T-helper 1 cell treated with Interleukin-12 subunit alpha and Interleukin-12 subunit beta and Interleukin-4 antibody, amounts not matched to agents 30 μg/mL and 1 μg/mL, for 36 hours (primary cell): ENCODE data around the gene CD86.
A peak's percentile ranks its signal among the peaks of the same experiment; 100 is the strongest.

Experiments
- H3K27ac Mint-ChIP-seq: one replicate; pipeline ENCODE4 v1.8.0; 2021; ENCODE audit warnings: mild to moderate bottlenecking, mixed read lengths
- H3K27me3 Mint-ChIP-seq: one replicate; pipeline ENCODE4 v1.8.0; 2021; ENCODE audit warnings: low read depth, mixed read lengths
- H3K36me3 Mint-ChIP-seq: one replicate; pipeline ENCODE4 v1.8.0; 2021; ENCODE audit warnings: low read depth, mixed read lengths
- H3K4me1 Mint-ChIP-seq: one replicate; pipeline ENCODE4 v1.8.0; 2021; ENCODE audit warnings: low read depth, mixed read lengths
- H3K4me3 Mint-ChIP-seq: one replicate; pipeline ENCODE4 v1.8.0; 2021; ENCODE audit warnings: mild to moderate bottlenecking, moderate library complexity, mixed read lengths
- H3K9me3 Mint-ChIP-seq: one replicate; pipeline ENCODE4 v1.8.0; 2021; ENCODE audit warnings: mixed read lengths

Gene CD86

GRCh38 chr3:122055215-122055614, at the start of gene CD86:
Gene CD86 (plus strand): TSS chr3:122055362. CDS start chr3:122055490, 128 bp downstream.
- Mint-ChIP-seq H3K4me1 (no peaks in the 10 kb centered on the region), H3K4me3 (no peak within 1 kb of the TSS), H3K27me3 (peaks cover 26% of the 10 kb centered on the region), H3K9me3 (no peaks in the 10 kb centered on the region), H3K27ac (no peak within 1 kb of the TSS), H3K36me3 (no peaks in the 10 kb centered on the region)

- peaks cover 27% of the 10 kb centered on the region for H3K4me1 Mint-ChIP-seq
- no peak overlapping the region for H3K27ac Mint-ChIP-seq
- peaks cover 4% of the 10 kb centered on the region for H3K27me3 Mint-ChIP-seq
- H3K4me3 Mint-ChIP-seq = no peak overlapping the region
- no peaks in the 10 kb centered on the region for H3K9me3 Mint-ChIP-seq
- H3K36me3 Mint-ChIP-seq = peaks cover 1% of the 10 kb centered on the region
Measured at GRCh38 chr3:122006267-122006666, 48.9 kb upstream of the CD86 start.

- H3K4me1 Mint-ChIP-seq = peaks cover 34% of the 10 kb centered on the region
- no peaks in the 10 kb centered on the region for H3K36me3 Mint-ChIP-seq
- H3K9me3 Mint-ChIP-seq = no peaks in the 10 kb centered on the region
- no peak overlapping the region for H3K27ac Mint-ChIP-seq
- H3K4me3 Mint-ChIP-seq = no peak overlapping the region
- peaks cover 4% of the 10 kb centered on the region for H3K27me3 Mint-ChIP-seq
Measured at GRCh38 chr3:122008166-122008565, 47.0 kb upstream of the CD86 start.

GRCh38 chr3:122010506-122010905, 44.7 kb upstream of the CD86 start:
- H3K4me3 Mint-ChIP-seq = no peak overlapping the region
- H3K36me3 Mint-ChIP-seq = no peaks in the 10 kb centered on the region
- peaks cover 4% of the 10 kb centered on the region for H3K27me3 Mint-ChIP-seq
- H3K4me1 Mint-ChIP-seq = peaks cover 21% of the 10 kb centered on the region
- peak overlapping the region; percentile 2 for H3K27ac Mint-ChIP-seq
- no peaks in the 10 kb centered on the region for H3K9me3 Mint-ChIP-seq

- H3K9me3 Mint-ChIP-seq = peaks cover 7% of the 10 kb centered on the region
- peak overlapping the region; percentile 17 for H3K4me3 Mint-ChIP-seq
- peaks cover 8% of the 10 kb centered on the region for H3K27me3 Mint-ChIP-seq
- peaks cover 2% of the 10 kb centered on the region for H3K36me3 Mint-ChIP-seq
- H3K27ac Mint-ChIP-seq = peak overlapping the region; percentile 7
- peaks cover 19% of the 10 kb centered on the region for H3K4me1 Mint-ChIP-seq
Measured at GRCh38 chr3:122011396-122011795, 43.8 kb upstream of the CD86 start.

- H3K36me3 Mint-ChIP-seq = peaks cover 2% of the 10 kb centered on the region
- no peak overlapping the region for H3K4me3 Mint-ChIP-seq
- no peak overlapping the region for H3K27ac Mint-ChIP-seq
- H3K4me1 Mint-ChIP-seq = peaks cover 19% of the 10 kb centered on the region
- peaks cover 11% of the 10 kb centered on the region for H3K9me3 Mint-ChIP-seq
- peaks cover 8% of the 10 kb centered on the region for H3K27me3 Mint-ChIP-seq
Measured at GRCh38 chr3:122012821-122013220, 42.3 kb upstream of the CD86 start.

- Mint-ChIP-seq H3K27ac (no peak overlapping the region), H3K9me3 (peaks cover 11% of the 10 kb centered on the region), H3K4me1 (peaks cover 19% of the 10 kb centered on the region), H3K4me3 (no peak overlapping the region), H3K36me3 (peaks cover 2% of the 10 kb centered on the region), H3K27me3 (peaks cover 11% of the 10 kb centered on the region)
Measured at GRCh38 chr3:122013448-122013925, 41.7 kb upstream of the CD86 start.

GRCh38 chr3:122014741-122015140, 40.4 kb upstream of the CD86 start:
- Mint-ChIP-seq H3K4me1 (peaks cover 18% of the 10 kb centered on the region), H3K27ac (no peak overlapping the region), H3K4me3 (no peak overlapping the region), H3K27me3 (peaks cover 14% of the 10 kb centered on the region), H3K9me3 (peaks cover 11% of the 10 kb centered on the region), H3K36me3 (peaks cover 2% of the 10 kb centered on the region)

- no peak overlapping the region for H3K27ac Mint-ChIP-seq
- peaks cover 11% of the 10 kb centered on the region for H3K9me3 Mint-ChIP-seq
- peaks cover 2% of the 10 kb centered on the region for H3K36me3 Mint-ChIP-seq
- no peak overlapping the region for H3K4me3 Mint-ChIP-seq
- peaks cover 29% of the 10 kb centered on the region for H3K27me3 Mint-ChIP-seq
- peaks cover 10% of the 10 kb centered on the region for H3K4me1 Mint-ChIP-seq
Measured at GRCh38 chr3:122019493-122019892, 35.7 kb upstream of the CD86 start.

GRCh38 chr3:122021037-122021436, 34.1 kb upstream of the CD86 start:
- Mint-ChIP-seq H3K36me3 (peaks cover under 1% of the 10 kb centered on the region), H3K9me3 (peaks cover 7% of the 10 kb centered on the region), H3K27ac (no peak overlapping the region), H3K27me3 (peaks cover 26% of the 10 kb centered on the region), H3K4me1 (peaks cover 15% of the 10 kb centered on the region), H3K4me3 (peak overlapping the region; percentile 10)

GRCh38 chr3:122021811-122022401, 33.3 kb upstream of the CD86 start, which contains the start of gene ILDR1:
Gene ILDR1 (minus strand): TSS chr3:122022247. CDS start chr3:122022077, 170 bp downstream.
- Mint-ChIP-seq H3K4me1 (peaks cover 15% of the 10 kb centered on the region), H3K27ac (no peak within 1 kb of the TSS), H3K36me3 (no peaks in the 10 kb centered on the region), H3K27me3 (peaks cover 25% of the 10 kb centered on the region), H3K4me3 (peak within 1 kb of the TSS; percentile 73), H3K9me3 (no peaks in the 10 kb centered on the region)

- H3K9me3 Mint-ChIP-seq = no peaks in the 10 kb centered on the region
- peaks cover 22% of the 10 kb centered on the region for H3K27me3 Mint-ChIP-seq
- H3K4me3 Mint-ChIP-seq = no peak overlapping the region
- no peak overlapping the region for H3K27ac Mint-ChIP-seq
- H3K36me3 Mint-ChIP-seq = no peaks in the 10 kb centered on the region
- H3K4me1 Mint-ChIP-seq = peaks cover 15% of the 10 kb centered on the region
Measured at GRCh38 chr3:122023335-122023910, 31.7 kb upstream of the CD86 start.

- Mint-ChIP-seq H3K4me3 (no peak overlapping the region), H3K4me1 (peaks cover 15% of the 10 kb centered on the region), H3K27me3 (peaks cover 19% of the 10 kb centered on the region), H3K36me3 (no peaks in the 10 kb centered on the region), H3K27ac (no peak overlapping the region), H3K9me3 (no peaks in the 10 kb centered on the region)
Measured at GRCh38 chr3:122024800-122025199, 30.4 kb upstream of the CD86 start.

GRCh38 chr3:122025296-122025695, 29.9 kb upstream of the CD86 start:
- no peak overlapping the region for H3K27ac Mint-ChIP-seq

GRCh38 chr3:122030381-122031122, 24.6 kb upstream of the CD86 start:
- H3K27ac Mint-ChIP-seq = peak overlapping the region; percentile 71
- H3K9me3 Mint-ChIP-seq = peaks cover 38% of the 10 kb centered on the region
- peak overlapping the region; percentile 23 for H3K4me3 Mint-ChIP-seq
- H3K36me3 Mint-ChIP-seq = peaks cover 9% of the 10 kb centered on the region
- peaks cover 13% of the 10 kb centered on the region for H3K4me1 Mint-ChIP-seq
- H3K27me3 Mint-ChIP-seq = no peaks in the 10 kb centered on the region

More at GRCh38 chr3:122025296-122025695, 29.9 kb upstream of the CD86 start:
- no peak overlapping the region for H3K4me3 Mint-ChIP-seq
- H3K4me1 Mint-ChIP-seq = peaks cover 18% of the 10 kb centered on the region
- H3K27me3 Mint-ChIP-seq = peaks cover 17% of the 10 kb centered on the region
- H3K36me3 Mint-ChIP-seq = no peaks in the 10 kb centered on the region
- H3K9me3 Mint-ChIP-seq = peaks cover under 1% of the 10 kb centered on the region
